Mesenchymal stem cell (in vitro differentiated cells and primary cell): ENCODE data around the gene GLIS2.

Source experiments
- DNase-seq: peaks from one replicate; pipeline ENCODE4 v3.0.0-alpha.2; 2013
- H2AFZ ChIP-seq: one replicate; pipeline ENCODE4 v1.6.1; 2013; ENCODE audit warnings: low read depth, mild to moderate bottlenecking, control low read depth, inconsistent platforms, low read length, moderate library complexity
- H2AK5ac ChIP-seq: 2 replicates; pipeline ENCODE4 v1.6.1; 2013; ENCODE audit warnings: low read length, moderate library complexity, mild to moderate bottlenecking, inconsistent platforms; ENCODE audit not compliant: severe bottlenecking
- H2BK120ac ChIP-seq: one replicate; pipeline ENCODE4 v1.6.1; 2013; ENCODE audit warnings: low read depth, mild to moderate bottlenecking, inconsistent platforms, low read length, moderate library complexity
- H2BK12ac ChIP-seq, 2 experiments: one replicate each; pipeline ENCODE4 v1.6.1; 2013; ENCODE audit warnings: inconsistent platforms in 2 of 2, low read length in 2 of 2, mild to moderate bottlenecking in 2 of 2, moderate library complexity in 2 of 2, control low read depth in 1 of 2
- H2BK15ac ChIP-seq: one replicate; pipeline ENCODE4 v1.6.1; 2013; ENCODE audit warnings: mild to moderate bottlenecking, low read depth, inconsistent platforms; ENCODE audit not compliant: poor library complexity, severe bottlenecking
- H2BK5ac ChIP-seq: 2 replicates; pipeline ENCODE4 v1.6.1; 2013; ENCODE audit warnings: low read depth, mild to moderate bottlenecking, low read length, control low read depth, inconsistent platforms; ENCODE audit not compliant: poor library complexity, severe bottlenecking
- H3K14ac ChIP-seq, 2 experiments: one replicate each; pipeline ENCODE4 v1.6.1; 2013; ENCODE audit warnings: inconsistent platforms in 2 of 2, low read length in 2 of 2, control low read depth in 1 of 2, mild to moderate bottlenecking in 1 of 2, moderate library complexity in 1 of 2
- H3K18ac ChIP-seq, 2 experiments: one replicate each; pipeline ENCODE4 v1.6.1; 2013; ENCODE audit warnings: inconsistent platforms in 2 of 2, low read length in 2 of 2, control low read depth in 1 of 2, low read depth in 1 of 2, mild to moderate bottlenecking in 1 of 2
- H3K23ac ChIP-seq, 2 experiments: one replicate each; pipeline ENCODE4 v1.6.1; 2013; ENCODE audit warnings: inconsistent platforms in 2 of 2, low read length in 2 of 2, mild to moderate bottlenecking in 2 of 2, moderate library complexity in 2 of 2, control low read depth in 1 of 2
- H3K27ac ChIP-seq: 2 replicates; pipeline ENCODE4 v1.5.1; 2013; ENCODE audit warnings: mild to moderate bottlenecking, moderate library complexity, low read length, control low read depth, inconsistent platforms; ENCODE audit not compliant: poor library complexity, severe bottlenecking
- H3K27me3 ChIP-seq, 2 experiments: 2 replicates each; pipeline versions ENCODE4 v1.6.1 to v1.7.0; 2013; ENCODE audit warnings: low read length in 2 of 2, mild to moderate bottlenecking in 2 of 2, moderate library complexity in 2 of 2, control low read depth in 1 of 2, inconsistent platforms in 1 of 2; ENCODE audit not compliant: control insufficient read depth in 1 of 2, insufficient read depth in 1 of 2
- H3K36me3 ChIP-seq, 2 experiments: 2 replicates each; pipeline versions ENCODE4 v1.6.1 to v1.7.0; 2013; ENCODE audit warnings: low read length in 2 of 2, control low read depth in 1 of 2, inconsistent platforms in 1 of 2, low read depth in 1 of 2, mild to moderate bottlenecking in 1 of 2; ENCODE audit not compliant: insufficient read depth in 2 of 2, control insufficient read depth in 1 of 2
- H3K4ac ChIP-seq, 2 experiments: one replicate each; pipeline ENCODE4 v1.6.1; 2013; ENCODE audit warnings: inconsistent platforms in 2 of 2, low read length in 2 of 2, mild to moderate bottlenecking in 2 of 2, moderate library complexity in 2 of 2, control low read depth in 1 of 2, low read depth in 1 of 2
- H3K4me1 ChIP-seq: 2 replicates; pipeline ENCODE4 v1.6.1; 2013; ENCODE audit warnings: low read depth, low read length, control low read depth; ENCODE audit not compliant: control insufficient read depth, insufficient read depth
- H3K4me2 ChIP-seq: 2 replicates; pipeline ENCODE4 v1.6.1; 2013; ENCODE audit warnings: low read length, mild to moderate bottlenecking, inconsistent platforms; ENCODE audit not compliant: poor library complexity, severe bottlenecking
- H3K4me3 ChIP-seq, 2 experiments: 2 replicates each; pipeline versions ENCODE4 v1.5.1 to v1.7.0; 2013; ENCODE audit warnings: low read length in 2 of 2, mild to moderate bottlenecking in 2 of 2, control low read depth in 1 of 2, low read depth in 1 of 2; ENCODE audit not compliant: insufficient read depth in 1 of 2
- H3K79me1 ChIP-seq: replicated peaks from 2 replicates; pipeline ENCODE4 v1.6.1; 2013; ENCODE audit warnings: mild to moderate bottlenecking, control low read depth, low read length, inconsistent platforms; ENCODE audit not compliant: poor library complexity, severe bottlenecking
- H3K9ac ChIP-seq: 2 replicates; pipeline ENCODE4 v1.7.0; 2013; ENCODE audit warnings: mild to moderate bottlenecking, low read length, moderate library complexity
- H3K9me3 ChIP-seq: 2 replicates; pipeline ENCODE4 v1.7.0; 2013; ENCODE audit warnings: mild to moderate bottlenecking, low read length; ENCODE audit not compliant: control insufficient read depth
- H4K8ac ChIP-seq: one replicate; pipeline ENCODE4 v1.6.1; 2013; ENCODE audit warnings: inconsistent platforms, mild to moderate bottlenecking, low read length, moderate library complexity
- H4K91ac ChIP-seq: one replicate; pipeline ENCODE4 v1.6.1; 2013; ENCODE audit warnings: mild to moderate bottlenecking, low read length, inconsistent platforms
- WGBS: methylation state at CpG from one replicate; pipeline ENCODE4 v1.1.7; 2013; ENCODE audit warnings: mixed read lengths; 5-methylcytosine and 5-hydroxymethylcytosine counted together

GLIS2 gene

DNA sequence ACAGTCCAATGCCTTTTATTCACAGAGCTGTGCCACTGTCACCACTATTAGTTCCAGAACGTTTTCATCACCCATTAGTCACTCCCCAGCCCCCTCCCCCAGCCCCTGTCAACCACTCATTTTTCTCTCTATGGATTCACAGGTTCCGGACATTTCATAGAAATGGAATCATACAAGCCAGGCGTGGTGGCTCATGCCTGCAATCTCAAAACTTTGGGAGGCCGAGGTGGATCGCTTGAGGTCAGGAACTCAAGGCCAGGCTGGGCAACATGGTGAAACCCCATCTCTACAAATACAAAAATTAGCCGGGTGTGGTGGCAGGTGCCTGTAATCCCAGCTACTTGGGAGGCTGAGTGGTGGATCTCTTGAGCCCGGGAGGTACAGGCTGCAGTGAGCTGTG lies 36.0 kb downstream of the GLIS2 start:
- H2BK120ac ChIP-seq: no peak overlapping the region
- peak; percentile 32 for DNase-seq

DNA sequence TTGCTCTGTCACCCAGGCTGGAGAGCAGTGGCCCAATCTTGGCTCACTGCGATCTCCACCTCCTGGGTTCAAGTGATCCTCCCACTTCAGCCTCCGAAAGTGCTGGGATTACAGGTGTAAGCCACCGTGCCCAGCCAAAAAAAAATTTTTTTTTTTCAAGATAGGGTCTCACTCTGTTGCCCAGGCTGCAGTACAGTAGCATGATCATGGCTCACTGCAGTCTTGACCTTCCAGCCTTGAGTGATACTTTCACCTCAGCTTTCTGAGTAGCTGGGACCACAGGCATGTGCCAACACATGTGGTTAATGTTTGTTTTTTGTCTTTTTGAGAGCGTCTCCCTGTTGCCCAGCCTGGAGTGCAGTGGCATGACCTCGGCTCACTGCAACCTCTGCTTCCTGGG lies 37.0 kb downstream of the GLIS2 start:
- 89% methylated on average over 5 of the region's 5 CpGs for WGBS
- Histone ChIP-seq H3K36me3 (peaks cover 0 to 24% of the 10 kb centered on the region in 2 experiments), H3K4me1 (peaks cover 9% of the 10 kb centered on the region), H3K4me3 (no peak overlapping the region), H4K8ac (no peak overlapping the region), H3K18ac (no peak overlapping the region), H3K4ac (no peak overlapping the region), H2BK120ac (no peak overlapping the region), H3K9ac (no peak overlapping the region), H2BK15ac (peak overlapping the region; percentile 3), H3K23ac (no peak overlapping the region), H3K27me3 (no peaks in the 10 kb centered on the region), H3K9me3 (no peaks in the 10 kb centered on the region), H3K79me1 (peaks cover 5% of the 10 kb centered on the region), H2AK5ac (no peak overlapping the region), H3K4me2 (no peak overlapping the region), H3K27ac (no peak overlapping the region), H4K91ac (no peak overlapping the region), H3K14ac (no peak overlapping the region), H2AFZ (no peak overlapping the region), H2BK5ac (no peak overlapping the region), H2BK12ac (no peak overlapping the region)
- no peak for DNase-seq

More for the DNA sequence above, 36.0 kb downstream of the GLIS2 start:
- no peak overlapping the region for H3K14ac ChIP-seq
- no peak overlapping the region for H2BK5ac ChIP-seq
- no peak overlapping the region for H3K4ac ChIP-seq
- no peak overlapping the region for H3K27ac ChIP-seq
- peaks cover 6% of the 10 kb centered on the region for H3K79me1 ChIP-seq
- no peak overlapping the region for H3K4me3 ChIP-seq
- peak overlapping the region; percentile 46 for H3K9ac ChIP-seq
- WGBS: 69% methylated on average over 7 of the region's 7 CpGs
- H3K23ac ChIP-seq: no peak overlapping the region
- H3K27me3 ChIP-seq: no peaks in the 10 kb centered on the region
- H3K4me1 ChIP-seq: peaks cover 11% of the 10 kb centered on the region
- no peak overlapping the region for H2AFZ ChIP-seq
- H3K9me3 ChIP-seq: no peaks in the 10 kb centered on the region
- H2AK5ac ChIP-seq: no peak overlapping the region
- H3K18ac ChIP-seq: no peak overlapping the region
- no peak overlapping the region for H3K4me2 ChIP-seq
- peaks cover 0 to 25% of the 10 kb centered on the region in 2 experiments for H3K36me3 ChIP-seq
- no peak overlapping the region for H4K91ac ChIP-seq
- H2BK12ac ChIP-seq: no peak overlapping the region
- H2BK15ac ChIP-seq: no peak overlapping the region
- H4K8ac ChIP-seq: no peak overlapping the region

DNA sequence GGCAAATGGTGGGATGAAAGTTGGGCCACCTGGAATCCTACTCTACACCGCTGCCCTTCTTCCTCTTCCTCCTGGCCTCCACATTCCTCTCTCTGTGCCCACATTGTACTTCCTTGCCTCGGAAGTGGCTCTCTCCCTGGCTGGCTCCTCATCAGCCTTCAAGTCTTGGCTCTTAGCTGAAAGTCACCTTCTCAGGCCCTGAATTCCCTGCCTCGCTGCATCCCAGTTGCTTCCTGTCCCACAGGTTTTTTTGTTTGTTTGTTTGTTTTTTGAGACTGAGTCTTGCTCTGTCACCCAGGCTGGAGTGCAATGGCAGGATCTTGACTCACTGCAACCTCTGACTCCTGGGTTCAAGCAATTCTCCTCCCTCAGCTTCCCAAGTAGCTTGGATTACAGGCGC lies 37.8 kb downstream of the GLIS2 start:
- H3K23ac ChIP-seq: no peak overlapping the region
- no peak overlapping the region for H2AK5ac ChIP-seq
- H3K9ac ChIP-seq: no peak overlapping the region
- H2BK120ac ChIP-seq: no peak overlapping the region
- H3K36me3 ChIP-seq: peaks cover 0 to 25% of the 10 kb centered on the region in 2 experiments
- no peak overlapping the region for H4K8ac ChIP-seq
- H4K91ac ChIP-seq: no peak overlapping the region
- no peak overlapping the region for H3K4me2 ChIP-seq
- no peaks in the 10 kb centered on the region for H3K9me3 ChIP-seq
- no peak overlapping the region for H3K4me3 ChIP-seq
- H3K18ac ChIP-seq: no peak overlapping the region
- H2BK15ac ChIP-seq: no peak overlapping the region
- DNase-seq: no peak
- H2BK5ac ChIP-seq: no peak overlapping the region
- WGBS: 92% methylated on average over 3 of the region's 4 CpGs
- H3K4me1 ChIP-seq: peaks cover 9% of the 10 kb centered on the region
- H2BK12ac ChIP-seq: no peak overlapping the region
- no peak overlapping the region for H2AFZ ChIP-seq
- H3K27me3 ChIP-seq: no peaks in the 10 kb centered on the region
- H3K14ac ChIP-seq: no peak overlapping the region
- peaks cover 2% of the 10 kb centered on the region for H3K79me1 ChIP-seq
- H3K27ac ChIP-seq: no peak overlapping the region
- H3K4ac ChIP-seq: no peak overlapping the region

DNA sequence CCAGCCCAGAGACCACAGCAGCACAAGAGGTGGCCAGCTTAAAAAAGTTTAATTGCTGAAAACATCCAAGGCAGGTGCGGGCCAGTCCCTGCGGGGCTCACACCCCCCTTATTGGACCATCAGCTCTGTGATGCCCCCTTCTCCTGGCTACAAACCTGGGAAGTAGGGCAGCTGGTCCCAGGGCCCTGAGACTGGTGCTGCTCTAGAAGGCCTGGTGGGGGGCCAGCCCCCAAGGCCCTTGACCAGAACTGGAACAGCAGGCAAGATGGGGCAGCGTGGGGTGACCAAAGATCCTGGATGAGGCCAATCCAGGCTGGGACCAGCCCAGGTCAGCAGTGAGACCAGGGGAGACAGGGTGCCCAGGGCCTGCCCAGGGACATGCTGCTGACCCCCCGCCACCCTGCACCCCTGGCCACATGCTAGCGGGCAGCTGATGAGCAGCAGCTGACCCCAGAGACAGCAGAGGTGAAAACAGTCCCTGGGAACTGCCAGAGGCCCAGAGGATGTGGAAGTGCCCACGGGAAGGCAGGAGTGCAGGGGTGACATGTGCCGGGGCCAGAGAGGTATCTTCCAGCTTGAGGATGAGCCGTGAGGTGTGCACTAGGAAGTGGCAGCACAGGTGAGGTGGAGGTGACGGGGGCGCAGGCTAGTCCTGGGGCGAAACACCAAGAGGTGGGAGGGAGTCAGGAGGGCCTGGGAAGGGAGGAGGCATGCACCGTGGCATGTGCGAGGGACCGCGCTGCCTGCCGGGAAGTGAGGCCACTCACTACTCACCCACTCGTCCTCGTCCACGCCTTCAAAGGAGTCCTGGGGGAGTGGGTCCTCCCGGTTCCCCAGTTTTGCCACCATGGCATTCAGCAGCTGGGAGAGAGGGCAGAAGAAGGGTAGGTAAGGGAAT lies 38.9 kb downstream of the GLIS2 start:
- Histone ChIP-seq H3K9ac (no peak overlapping the region), H4K8ac (no peak overlapping the region), H3K14ac (no peak overlapping the region), H3K23ac (no peak overlapping the region), H3K4me3 (no peak overlapping the region), H2BK15ac (no peak overlapping the region), H3K79me1 (peaks cover 1% of the 10 kb centered on the region), H3K27me3 (no peaks in the 10 kb centered on the region), H2AK5ac (no peak overlapping the region), H4K91ac (peak overlapping the region; percentile 58), H3K27ac (no peak overlapping the region), H3K4me1 (peaks cover 13% of the 10 kb centered on the region), H3K18ac (no peak overlapping the region), H3K4ac (no peak overlapping the region), H2AFZ (no peak overlapping the region), H2BK120ac (no peak overlapping the region), H3K9me3 (no peaks in the 10 kb centered on the region), H2BK5ac (no peak overlapping the region), H3K36me3 (peaks cover 0 to 25% of the 10 kb centered on the region in 2 experiments), H3K4me2 (no peak overlapping the region), H2BK12ac (no peak overlapping the region)
- WGBS: 96% methylated on average over 20 of the region's 20 CpGs
- DNase-seq: no peak
